Activated CD8-positive, alpha-beta T cell treated with anti-CD3 and anti-CD28 coated beads for 36 hours (primary cell): ENCODE measurements around the gene KIF3A. TPM values are rescaled to one million over a fixed set of nuclear protein-coding genes. Genes with fewer than 3 reads are reported as not detected.
A peak's percentile ranks its signal among the peaks of the same experiment; 100 is the strongest.

Source experiments
- ATAC-seq: fragments of 200-7000 bp; cut with Tn5 transposase; one replicate; pipeline ENCODE4 v1.10.0; 2021; ENCODE audit warnings: mild to moderate bottlenecking, moderate library complexity
- CTCF ChIA-PET: fragments of 350-600 bp; sonication (Branson Sonifier 250); formaldehyde crosslinking; loops from one replicate; lab custom pipeline; 2021; ENCODE audit warnings: antibody characterized with exemption; lab: Charles Lee
- POLR2A ChIA-PET: fragments of 350-600 bp; sonication (Branson Sonifier 250); formaldehyde crosslinking; loops from one replicate; lab custom pipeline; 2021; ENCODE audit warnings: antibody characterized with exemption; lab: Charles Lee
- DNase-seq: peaks from one replicate; pipeline ENCODE4 v3.0.0-alpha.2; 2020
- H3K27ac Mint-ChIP-seq: one replicate; pipeline ENCODE4 v1.8.0; 2021; ENCODE audit warnings: mild to moderate bottlenecking, mixed read lengths
- H3K27me3 Mint-ChIP-seq: one replicate; pipeline ENCODE4 v1.8.0; 2021; ENCODE audit warnings: mixed read lengths
- H3K36me3 Mint-ChIP-seq: one replicate; pipeline ENCODE4 v1.8.0; 2021; ENCODE audit warnings: low read depth, mixed read lengths
- H3K4me1 Mint-ChIP-seq: one replicate; pipeline ENCODE4 v1.8.0; 2021; ENCODE audit warnings: low read depth, mixed read lengths
- H3K4me3 Mint-ChIP-seq: one replicate; pipeline ENCODE4 v1.8.0; 2021; ENCODE audit warnings: mild to moderate bottlenecking, moderate library complexity, mixed read lengths
- H3K9me3 Mint-ChIP-seq: one replicate; pipeline ENCODE4 v1.8.0; 2021; ENCODE audit warnings: mixed read lengths
- intact Hi-C: fragments of 100-400 bp; cut with micrococcal nuclease; formaldehyde crosslinking; loops from one replicate; pipeline ENCODE4 v1.10.0; 2022
- total RNA-seq, 2 experiments: library from RNA; stranded (reverse); gene quantifications; one replicate each; pipeline ENCODE4 v1.2.3, GENCODE V29; 2021
- TF ChIP-seq, protein P1 (sequence below): fragments of 200-600 bp; IDR thresholded peaks from one replicate; pipeline ENCODE4 v1.8.0; 2022; ENCODE audit warnings: antibody characterized with exemption, mild to moderate bottlenecking

The KIF3A gene
- total RNA-seq, 2 experiments from 2014 or later: 16.4 to 17.0 TPM

DNA sequence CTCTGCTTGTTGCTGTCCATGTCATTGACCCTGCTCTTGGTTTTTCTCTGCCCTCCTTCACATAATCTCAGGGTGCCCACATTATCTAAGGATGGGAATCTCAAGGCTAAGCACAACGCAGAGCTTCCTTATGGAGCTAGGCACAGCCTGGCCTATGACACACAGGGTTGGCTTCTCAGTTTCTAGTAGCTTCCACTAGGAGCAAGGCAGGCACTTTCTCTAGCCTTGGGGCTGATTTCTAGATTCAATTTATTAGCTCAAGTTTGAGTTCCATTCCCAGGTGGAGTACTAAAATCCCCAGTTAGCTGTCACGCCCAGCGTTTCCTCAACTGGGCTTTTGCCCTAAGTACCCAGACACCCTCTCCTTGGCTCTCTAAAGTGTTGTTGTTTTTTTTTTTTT, 51.2 kb downstream of the KIF3A start:
- Mint-ChIP-seq H3K9me3 (no peaks in the 10 kb centered on the region), H3K27me3 (no peaks in the 10 kb centered on the region), H3K36me3 (no peaks in the 10 kb centered on the region), H3K27ac (no peak overlapping the region), H3K4me1 (peaks cover 34% of the 10 kb centered on the region), H3K4me3 (no peak overlapping the region)
- DNase-seq (no peak), ATAC-seq (no peak)
- CTCF ChIA-PET: interaction anchor here (1.2 kb wide), 1 partner anchor 23 kb away, joined by 3 read pairs; no protein-coding TSS in a partner anchor
- TF ChIP-seq, protein P1, sequence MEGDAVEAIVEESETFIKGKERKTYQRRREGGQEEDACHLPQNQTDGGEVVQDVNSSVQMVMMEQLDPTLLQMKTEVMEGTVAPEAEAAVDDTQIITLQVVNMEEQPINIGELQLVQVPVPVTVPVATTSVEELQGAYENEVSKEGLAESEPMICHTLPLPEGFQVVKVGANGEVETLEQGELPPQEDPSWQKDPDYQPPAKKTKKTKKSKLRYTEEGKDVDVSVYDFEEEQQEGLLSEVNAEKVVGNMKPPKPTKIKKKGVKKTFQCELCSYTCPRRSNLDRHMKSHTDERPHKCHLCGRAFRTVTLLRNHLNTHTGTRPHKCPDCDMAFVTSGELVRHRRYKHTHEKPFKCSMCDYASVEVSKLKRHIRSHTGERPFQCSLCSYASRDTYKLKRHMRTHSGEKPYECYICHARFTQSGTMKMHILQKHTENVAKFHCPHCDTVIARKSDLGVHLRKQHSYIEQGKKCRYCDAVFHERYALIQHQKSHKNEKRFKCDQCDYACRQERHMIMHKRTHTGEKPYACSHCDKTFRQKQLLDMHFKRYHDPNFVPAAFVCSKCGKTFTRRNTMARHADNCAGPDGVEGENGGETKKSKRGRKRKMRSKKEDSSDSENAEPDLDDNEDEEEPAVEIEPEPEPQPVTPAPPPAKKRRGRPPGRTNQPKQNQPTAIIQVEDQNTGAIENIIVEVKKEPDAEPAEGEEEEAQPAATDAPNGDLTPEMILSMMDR: no peak
- intact Hi-C loops: loop anchor here (5.0 kb wide), 1 partner anchor 44 kb away; no protein-coding TSS in a partner anchor
- POLR2A ChIA-PET: no interaction called here

DNA sequence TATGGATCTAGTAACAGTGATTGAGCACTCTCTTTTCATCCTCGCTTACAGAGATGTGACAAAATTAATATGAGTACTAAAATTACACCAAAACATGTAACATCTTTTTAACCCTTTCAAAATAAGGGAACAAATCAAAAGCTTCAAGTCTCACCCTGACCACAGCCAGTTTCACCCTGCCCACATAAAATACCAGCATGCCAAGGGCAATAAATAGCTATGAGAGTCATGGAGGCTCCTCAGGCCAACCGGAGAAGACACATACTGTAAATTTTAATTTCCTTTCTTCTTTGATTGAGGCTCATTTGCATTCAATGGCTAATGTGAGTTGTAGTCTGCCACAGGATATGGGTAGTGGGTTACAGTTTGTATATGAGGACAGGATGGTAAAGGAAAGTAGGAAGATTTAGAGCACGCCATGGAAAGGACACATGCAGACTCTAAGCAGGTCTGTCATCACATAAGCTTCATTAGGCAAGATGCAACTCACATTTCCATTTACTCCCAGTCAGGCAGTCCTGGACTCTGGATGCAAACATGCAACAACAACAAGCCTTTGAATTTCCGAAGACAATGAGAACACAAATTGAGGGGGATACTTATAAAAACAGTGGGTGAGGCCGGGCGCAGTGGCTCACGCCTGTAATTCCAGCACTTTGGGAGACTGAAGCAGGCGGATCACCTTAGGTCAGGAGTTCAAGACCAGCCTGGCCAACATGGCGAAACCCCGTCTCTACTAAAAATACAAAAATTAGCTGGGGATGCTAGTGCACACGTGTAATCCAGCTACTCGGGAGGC, 52.2 kb downstream of the KIF3A start:
- Mint-ChIP-seq H3K27me3 (no peaks in the 10 kb centered on the region), H3K27ac (peak overlapping the region; percentile 2), H3K9me3 (no peaks in the 10 kb centered on the region), H3K36me3 (no peaks in the 10 kb centered on the region), H3K4me3 (no peak overlapping the region), H3K4me1 (peaks cover 34% of the 10 kb centered on the region)
- POLR2A ChIA-PET: interaction anchor here (0.7 to 1.5 kb wide), 4 partner anchors 11 to 195 kb away, joined by 3 to 6 read pairs (median 3); partner anchors contain the start of gene IL4
- ATAC-seq (peak; percentile 43), DNase-seq (peak; percentile 78)
- intact Hi-C loops: loop anchor here (5.0 kb wide), 1 partner anchor 43 kb away; no protein-coding TSS in a partner anchor
- CTCF ChIA-PET: interaction anchor here (1.0 to 1.5 kb wide), 4 partner anchors 10 to 53 kb away, joined by 3 to 4 read pairs (median 3); partner anchors contain the start of genes IL13 and KIF3A
- TF ChIP-seq, protein P1: no peak

DNA sequence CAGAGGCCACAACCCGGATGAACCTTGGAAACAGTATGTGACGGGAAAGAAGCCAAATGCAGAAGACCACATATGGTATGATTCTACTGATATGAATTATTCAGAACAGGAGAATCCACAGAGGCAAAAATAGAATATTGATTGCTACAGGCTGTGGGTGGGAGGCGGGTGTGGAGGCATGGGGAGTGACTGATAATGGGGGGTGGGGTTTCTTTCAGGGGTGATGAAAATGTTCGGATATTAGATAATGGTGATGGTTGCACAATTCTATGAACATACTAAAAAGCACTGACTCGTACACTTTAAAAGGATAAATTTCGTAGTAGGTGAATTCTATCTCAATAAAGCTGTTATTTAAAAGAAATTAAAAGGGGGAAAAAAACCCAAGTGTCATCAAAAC, 52.9 kb downstream of the KIF3A start:
- TF ChIP-seq, protein P1: no peak
- Mint-ChIP-seq H3K36me3 (no peaks in the 10 kb centered on the region), H3K27ac (no peak overlapping the region), H3K4me3 (no peak overlapping the region), H3K9me3 (no peaks in the 10 kb centered on the region), H3K4me1 (peaks cover 33% of the 10 kb centered on the region), H3K27me3 (no peaks in the 10 kb centered on the region)
- DNase-seq: no peak
- ChIA-PET CTCF (interaction anchor here (1.2 to 1.5 kb wide), 3 partner anchors 9 to 26 kb away, joined by 3 to 4 read pairs (median 3); partner anchors contain the start of gene IL13), POLR2A (interaction anchor here (0.7 to 1.5 kb wide), 4 partner anchors 11 to 195 kb away, joined by 3 to 6 read pairs (median 3); partner anchors contain the start of gene IL4)
- intact Hi-C loops: no loop called here
- ATAC-seq: no peak

DNA sequence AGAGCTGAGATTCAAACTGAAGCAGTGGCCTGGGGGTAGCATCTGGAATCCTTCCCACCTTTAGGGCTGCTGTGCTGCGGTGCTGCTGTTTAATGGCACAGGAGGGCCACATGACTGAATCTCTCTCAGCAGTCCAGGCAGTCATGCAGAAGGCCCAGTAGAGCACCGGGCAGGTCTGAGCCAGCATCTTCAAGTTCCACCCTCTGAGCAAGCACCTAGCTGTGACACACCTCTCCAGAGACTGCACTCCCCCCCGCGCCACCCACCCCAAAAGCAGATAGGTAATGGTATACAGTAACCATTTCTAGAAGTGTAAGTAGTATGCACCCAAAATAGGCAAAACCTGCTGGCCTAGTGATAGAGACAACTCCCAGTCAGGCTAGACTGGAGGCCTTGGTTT, 55.4 kb downstream of the KIF3A start:
- TF ChIP-seq, protein P1: no peak
- H3K4me3 Mint-ChIP-seq: no peak overlapping the region
- H3K4me1 Mint-ChIP-seq: peaks cover 14% of the 10 kb centered on the region
- no peaks in the 10 kb centered on the region for H3K9me3 Mint-ChIP-seq
- CTCF ChIA-PET: interaction anchor here (0.9 kb wide), 1 partner anchor 33 kb away, joined by 3 read pairs; no protein-coding TSS in a partner anchor
- H3K27me3 Mint-ChIP-seq: no peaks in the 10 kb centered on the region
- H3K36me3 Mint-ChIP-seq: no peaks in the 10 kb centered on the region
- no peak overlapping the region for H3K27ac Mint-ChIP-seq
- DNase-seq (no peak), ATAC-seq (no peak)
- POLR2A ChIA-PET: no interaction called here
- intact Hi-C loops: no loop called here

DNA sequence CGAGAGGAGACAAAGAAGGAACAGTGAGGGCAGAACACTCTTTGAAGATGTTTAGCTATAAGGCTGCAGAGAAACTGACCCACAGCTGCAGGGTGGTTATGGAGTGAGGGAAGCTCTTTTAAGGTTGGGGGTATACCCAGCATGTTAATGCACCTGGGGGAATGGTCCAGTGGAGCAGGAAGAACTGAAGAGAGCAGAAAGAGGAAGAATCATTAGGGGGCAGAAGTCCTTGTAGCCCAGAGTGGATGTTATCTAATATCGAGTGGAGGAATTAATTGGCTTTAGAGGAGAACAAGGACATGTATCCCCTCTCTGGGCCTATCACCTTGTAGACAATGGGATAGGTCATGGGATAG, 55.9 kb downstream of the KIF3A start:
- Mint-ChIP-seq H3K27me3 (no peaks in the 10 kb centered on the region), H3K27ac (no peak overlapping the region), H3K4me3 (no peak overlapping the region), H3K4me1 (peaks cover 15% of the 10 kb centered on the region), H3K36me3 (no peaks in the 10 kb centered on the region), H3K9me3 (no peaks in the 10 kb centered on the region)
- ChIA-PET POLR2A (no interaction called here), CTCF (no interaction called here)
- DNase-seq (no peak), ATAC-seq (no peak)
- TF ChIP-seq, protein P1: no peak
- intact Hi-C loops: no loop called here
